ENCODE results near the gene AP3D1.
"Not testable (repeated sequence)": the region's sequence is repeated elsewhere in the genome, so short reads cannot be mapped to it uniquely, and the experiment has no call there.

The AP3D1 gene

DNA sequence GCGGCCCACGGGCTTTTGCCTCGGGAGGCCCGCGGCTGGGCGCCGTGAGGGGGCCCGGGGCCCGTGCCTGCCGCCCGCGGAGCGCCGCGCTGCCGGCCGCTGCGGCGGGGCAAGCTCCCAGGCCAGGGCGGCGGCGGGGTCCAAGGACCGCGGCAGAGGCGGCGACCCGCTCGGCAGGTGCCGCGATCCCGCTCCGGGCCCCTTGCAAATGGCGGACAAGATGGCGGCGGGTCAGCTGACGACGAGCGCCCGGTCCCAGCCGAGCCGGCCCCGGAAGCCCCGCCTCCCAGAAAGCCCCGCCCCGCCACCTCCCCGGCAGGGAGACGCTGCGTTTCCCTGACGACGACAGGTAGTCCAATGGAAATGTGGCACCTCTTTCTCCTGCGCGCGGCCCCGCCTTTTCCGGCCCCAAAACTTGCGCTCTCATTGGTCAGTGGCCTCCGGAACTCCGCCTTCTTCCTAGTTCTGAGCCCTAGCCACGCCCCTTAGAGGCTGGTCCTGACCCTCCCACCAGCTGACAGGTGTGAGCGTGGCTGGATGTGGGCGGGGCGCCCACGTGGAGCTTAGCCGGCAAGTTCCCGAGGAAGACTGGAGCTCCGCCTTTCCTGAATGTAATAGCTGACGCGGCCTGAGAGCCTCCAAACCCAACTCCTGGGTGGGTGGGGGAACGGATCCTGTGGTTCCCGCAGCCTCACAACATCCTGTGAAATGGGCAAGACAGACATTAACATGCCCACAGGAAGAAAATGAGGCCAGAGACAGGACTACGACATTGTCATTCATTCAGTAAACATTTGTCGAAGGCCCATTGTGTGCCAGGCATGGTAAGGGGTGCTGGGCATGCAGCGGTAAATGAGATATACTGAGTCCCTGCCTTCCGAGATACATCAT is at the start of gene AP3D1:
Gene AP3D1, minus strand, starts transcription at position 228 of the 891 bp plus-strand sequence. CDS start 232 bp downstream, outside the sequence.
- TF ChIP-seq, protein P1, sequence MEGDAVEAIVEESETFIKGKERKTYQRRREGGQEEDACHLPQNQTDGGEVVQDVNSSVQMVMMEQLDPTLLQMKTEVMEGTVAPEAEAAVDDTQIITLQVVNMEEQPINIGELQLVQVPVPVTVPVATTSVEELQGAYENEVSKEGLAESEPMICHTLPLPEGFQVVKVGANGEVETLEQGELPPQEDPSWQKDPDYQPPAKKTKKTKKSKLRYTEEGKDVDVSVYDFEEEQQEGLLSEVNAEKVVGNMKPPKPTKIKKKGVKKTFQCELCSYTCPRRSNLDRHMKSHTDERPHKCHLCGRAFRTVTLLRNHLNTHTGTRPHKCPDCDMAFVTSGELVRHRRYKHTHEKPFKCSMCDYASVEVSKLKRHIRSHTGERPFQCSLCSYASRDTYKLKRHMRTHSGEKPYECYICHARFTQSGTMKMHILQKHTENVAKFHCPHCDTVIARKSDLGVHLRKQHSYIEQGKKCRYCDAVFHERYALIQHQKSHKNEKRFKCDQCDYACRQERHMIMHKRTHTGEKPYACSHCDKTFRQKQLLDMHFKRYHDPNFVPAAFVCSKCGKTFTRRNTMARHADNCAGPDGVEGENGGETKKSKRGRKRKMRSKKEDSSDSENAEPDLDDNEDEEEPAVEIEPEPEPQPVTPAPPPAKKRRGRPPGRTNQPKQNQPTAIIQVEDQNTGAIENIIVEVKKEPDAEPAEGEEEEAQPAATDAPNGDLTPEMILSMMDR (IDR thresholded peaks at IDR 0.05; ENCODE audit: insufficient read depth, low read depth, low read length, missing control alignments) = no peak
- DNase-seq (ENCODE audit: low read depth) = peak; percentile 100
- peak within 1 kb of the TSS; percentile 84 for H3K4me3 ChIP-seq (ENCODE audit: low read length)

DNA sequence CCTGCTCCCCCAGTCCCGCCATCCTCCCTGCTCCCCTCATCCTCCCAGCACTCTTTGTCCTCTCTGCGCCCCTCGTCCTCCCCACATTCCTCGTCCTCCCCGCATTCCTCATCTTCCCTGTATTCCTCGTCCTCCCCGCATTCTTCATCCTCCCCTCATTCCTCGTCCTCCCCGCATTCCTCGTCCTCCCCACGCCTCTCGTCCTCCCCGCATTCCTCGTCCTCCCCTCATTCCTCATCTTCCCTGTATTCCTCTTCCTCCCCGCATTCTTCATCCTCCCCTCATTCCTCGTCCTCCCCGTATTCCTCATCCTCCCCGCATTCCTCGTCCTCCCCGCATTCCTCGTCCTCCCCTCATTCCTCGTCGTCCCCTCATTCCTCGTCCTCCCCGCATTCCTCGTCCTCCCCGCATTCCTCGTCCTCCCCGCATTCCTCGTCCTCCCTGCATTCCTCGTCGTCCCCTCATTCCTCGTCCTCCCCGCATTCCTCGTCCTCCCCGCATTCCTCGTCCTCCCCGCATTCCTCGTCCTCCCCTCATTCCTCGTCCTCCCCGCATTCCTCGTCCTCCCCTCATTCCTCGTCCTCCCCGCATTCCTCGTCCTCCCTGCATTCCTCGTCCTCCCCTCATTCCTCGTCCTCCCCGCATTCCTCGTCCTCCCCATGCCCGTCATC is 49.4 kb upstream of the AP3D1 start:
- H3K4me3 ChIP-seq (ENCODE audit: low read length); DNase-seq (ENCODE audit: low read depth): not testable (repeated sequence)

DNA sequence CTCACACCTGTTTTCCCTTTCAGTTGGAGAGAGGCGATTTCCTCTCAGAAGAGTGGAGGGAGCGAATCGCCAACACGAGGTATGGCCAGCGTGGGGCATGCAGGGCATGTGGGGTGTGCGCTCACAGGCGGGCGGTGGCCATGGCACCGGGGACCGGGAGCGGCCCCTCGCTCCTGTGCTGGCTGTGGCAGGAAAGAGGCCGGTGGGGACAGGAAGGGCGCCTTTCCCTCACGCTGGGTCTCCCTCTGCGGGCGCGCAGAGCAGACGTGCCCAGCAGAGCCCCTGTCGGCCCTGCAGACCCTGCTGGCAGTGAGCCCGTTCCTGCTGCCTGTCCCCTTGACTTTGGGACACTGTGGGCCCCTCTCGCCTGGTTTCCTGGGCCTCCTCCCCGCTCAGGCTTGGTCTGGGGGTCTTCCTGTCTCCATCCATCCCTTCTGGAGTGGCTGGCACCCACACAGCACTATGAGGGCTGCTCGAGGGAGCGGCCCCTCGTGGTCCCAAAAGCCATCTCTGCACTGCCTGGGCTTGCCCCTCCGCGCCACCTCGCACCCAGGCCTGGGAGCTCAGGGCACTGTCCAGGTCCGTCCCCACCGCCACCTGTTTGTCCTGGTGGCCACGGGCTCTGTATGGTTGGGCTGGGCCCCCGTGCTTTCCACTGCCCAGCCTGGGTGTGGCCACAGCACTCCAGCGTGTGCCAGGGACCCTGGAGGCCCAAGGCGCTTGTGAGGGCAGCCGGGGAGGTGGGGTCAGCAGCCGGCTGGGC is 48.7 kb upstream of the AP3D1 start:
- TF ChIP-seq, protein P1 (IDR thresholded peaks at IDR 0.05; ENCODE audit: insufficient read depth, low read depth, low read length, missing control alignments) = no peak
- DNase-seq (ENCODE audit: low read depth) = no peak
- no peak overlapping the region for H3K4me3 ChIP-seq (ENCODE audit: low read length)

DNA sequence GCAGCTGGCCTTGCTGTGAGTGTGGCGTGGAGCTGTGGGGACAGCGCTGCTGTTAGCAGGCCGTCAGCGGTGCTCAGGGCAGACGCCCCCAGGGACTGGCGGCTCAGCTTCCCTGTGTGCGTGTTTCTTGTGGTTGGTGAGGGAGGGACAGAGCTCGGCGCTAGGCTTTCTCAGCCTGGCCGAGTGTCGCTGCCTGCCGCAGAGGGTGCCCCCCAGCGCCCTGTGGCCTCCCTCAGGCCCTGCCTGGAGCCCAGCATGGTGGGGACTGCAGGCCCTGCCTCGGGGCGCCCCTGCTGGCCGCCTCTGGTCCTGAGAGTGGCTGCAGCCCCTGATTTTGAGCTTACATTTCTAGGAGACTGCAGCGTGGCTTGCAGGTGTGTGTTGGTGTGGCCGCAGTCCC is 47.8 kb upstream of the AP3D1 start:
- TF ChIP-seq, protein P1 (IDR thresholded peaks at IDR 0.05; ENCODE audit: insufficient read depth, low read depth, low read length, missing control alignments) = no peak
- no peak for DNase-seq (ENCODE audit: low read depth)
- H3K4me3 ChIP-seq (ENCODE audit: low read length) = no peak overlapping the region

DNA sequence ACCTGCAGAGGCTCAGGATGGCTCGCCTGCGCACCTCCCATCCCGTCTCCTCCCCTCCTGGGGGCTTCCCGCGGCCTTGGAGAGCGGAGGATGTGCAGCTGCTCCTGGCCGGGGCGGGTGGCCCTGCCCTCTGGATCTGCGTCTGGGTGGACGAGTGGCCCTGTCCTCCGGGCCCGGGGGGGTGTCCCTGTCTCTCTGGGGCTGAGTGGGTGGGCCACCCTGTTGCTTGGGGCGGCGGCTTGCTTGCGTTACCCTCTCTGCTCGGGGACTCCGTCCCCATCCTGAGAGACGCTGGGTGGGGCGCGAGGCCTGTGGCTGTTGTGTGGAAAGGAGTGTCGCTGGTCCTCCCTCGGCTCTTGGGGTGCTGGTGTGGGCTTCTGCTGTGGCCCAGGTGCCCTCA is 47.0 kb upstream of the AP3D1 start:
- no peak overlapping the region for H3K4me3 ChIP-seq (ENCODE audit: low read length)

DNA sequence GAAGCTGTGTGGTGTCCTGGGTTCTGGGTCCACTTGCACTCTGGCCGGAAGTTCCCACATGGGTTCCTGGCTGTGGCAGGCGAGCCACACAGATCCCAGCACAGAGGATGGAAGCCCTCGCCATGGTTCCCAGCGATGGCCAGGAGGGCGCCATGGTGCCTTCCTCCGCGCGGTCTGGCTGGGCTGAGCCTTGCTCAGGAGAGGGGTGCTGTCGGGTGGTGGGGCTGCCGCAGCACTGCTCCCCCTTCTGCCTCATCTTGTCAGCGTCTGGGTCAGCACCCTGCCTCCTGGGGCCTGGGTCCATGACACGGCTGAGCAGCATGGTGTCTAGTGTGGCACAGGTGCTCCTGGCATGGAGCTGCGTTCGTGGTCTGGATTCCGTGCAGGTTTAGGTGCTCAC is 45.9 kb upstream of the AP3D1 start:
- H3K4me3 ChIP-seq (ENCODE audit: low read length) = no peak overlapping the region
- no peak for DNase-seq (ENCODE audit: low read depth)
- TF ChIP-seq, protein P1 (IDR thresholded peaks at IDR 0.05; ENCODE audit: insufficient read depth, low read depth, low read length, missing control alignments) = no peak

More for the DNA sequence above, 47.0 kb upstream of the AP3D1 start:
- TF ChIP-seq, protein P1 (IDR thresholded peaks at IDR 0.05; ENCODE audit: insufficient read depth, low read depth, low read length, missing control alignments) = no peak
- DNase-seq (ENCODE audit: low read depth) = no peak

DNA sequence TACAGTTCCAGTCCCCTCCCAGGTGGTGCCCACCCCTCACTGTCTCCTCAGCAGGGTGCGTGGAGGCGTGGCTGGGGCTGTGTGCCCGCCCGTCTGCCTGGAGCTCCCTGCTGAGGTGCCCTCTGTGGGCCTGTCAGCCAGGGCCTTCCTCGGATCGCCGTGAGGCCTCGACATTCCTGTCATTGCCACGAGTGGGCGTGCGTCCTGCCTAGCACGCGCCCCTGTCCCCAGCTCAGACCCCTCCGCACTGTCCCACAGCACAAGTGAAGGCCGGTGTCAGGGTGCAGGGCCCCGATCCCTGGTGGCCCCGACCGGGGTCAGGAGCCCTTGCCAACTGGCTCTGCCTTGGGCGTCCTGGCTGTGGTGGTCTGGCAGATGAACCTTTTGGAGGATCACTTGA is 44.5 kb upstream of the AP3D1 start:
- H3K4me3 ChIP-seq (ENCODE audit: low read length) = no peak overlapping the region
- no peak for DNase-seq (ENCODE audit: low read depth)

More for the DNA sequence above, 44.5 kb upstream of the AP3D1 start:
- TF ChIP-seq, protein P1 (IDR thresholded peaks at IDR 0.05; ENCODE audit: insufficient read depth, low read depth, low read length, missing control alignments) = no peak
